Gastrocnemius medialis (tissue), 4 donors: ENCODE results near the gene STON1.

Source experiments
- POLR2A ChIP-seq, 2 donors: fragments of 450-650 bp; IDR thresholded peaks; one replicate each; pipeline ENCODE4 v1.6.1; 2017; ENCODE audit warnings: antibody characterized with exemption in 2 of 2, mild to moderate bottlenecking in 2 of 2, moderate library complexity in 2 of 2
- TF ChIP-seq, protein P1 (sequence below), 5 experiments: fragments of 450-650 bp in 3 of 5; fragments of 200-600 bp in 2 of 5; sonication (generic) in 2 of 5; IDR thresholded peaks in 4 of 5; conservative IDR thresholded peaks in 1 of 5; 1 replicate in 4 of 5; 2 replicates in 1 of 5; pipeline ENCODE4 v1.5.1; 2016 to 2019; ENCODE audit warnings: antibody characterized with exemption in 5 of 5, mild to moderate bottlenecking in 3 of 5, moderate library complexity in 3 of 5

DNA sequence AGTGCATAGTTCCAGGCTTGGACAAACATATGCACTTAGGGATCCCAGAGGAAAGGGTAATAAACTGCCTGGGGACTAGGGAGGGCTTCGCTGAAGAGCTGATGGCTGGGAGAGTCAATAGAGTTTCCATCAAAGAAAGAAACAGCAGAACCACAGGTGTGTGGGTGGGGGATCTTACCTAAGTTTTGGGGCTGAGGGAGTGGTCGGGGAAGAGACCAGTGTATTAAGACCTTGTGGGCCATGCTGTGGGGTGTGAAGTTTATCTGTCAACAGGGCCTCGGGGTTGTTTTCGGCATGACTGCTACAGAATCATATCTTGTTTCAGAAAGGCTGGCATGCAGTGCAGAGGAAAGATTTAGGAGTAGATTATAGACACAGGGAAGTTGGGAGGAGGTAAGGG, 56.5 kb downstream of the STON1 start:
- TF ChIP-seq POLR2A (IDR thresholded peaks at IDR 0.05): no peak
- TF ChIP-seq, protein P1, sequence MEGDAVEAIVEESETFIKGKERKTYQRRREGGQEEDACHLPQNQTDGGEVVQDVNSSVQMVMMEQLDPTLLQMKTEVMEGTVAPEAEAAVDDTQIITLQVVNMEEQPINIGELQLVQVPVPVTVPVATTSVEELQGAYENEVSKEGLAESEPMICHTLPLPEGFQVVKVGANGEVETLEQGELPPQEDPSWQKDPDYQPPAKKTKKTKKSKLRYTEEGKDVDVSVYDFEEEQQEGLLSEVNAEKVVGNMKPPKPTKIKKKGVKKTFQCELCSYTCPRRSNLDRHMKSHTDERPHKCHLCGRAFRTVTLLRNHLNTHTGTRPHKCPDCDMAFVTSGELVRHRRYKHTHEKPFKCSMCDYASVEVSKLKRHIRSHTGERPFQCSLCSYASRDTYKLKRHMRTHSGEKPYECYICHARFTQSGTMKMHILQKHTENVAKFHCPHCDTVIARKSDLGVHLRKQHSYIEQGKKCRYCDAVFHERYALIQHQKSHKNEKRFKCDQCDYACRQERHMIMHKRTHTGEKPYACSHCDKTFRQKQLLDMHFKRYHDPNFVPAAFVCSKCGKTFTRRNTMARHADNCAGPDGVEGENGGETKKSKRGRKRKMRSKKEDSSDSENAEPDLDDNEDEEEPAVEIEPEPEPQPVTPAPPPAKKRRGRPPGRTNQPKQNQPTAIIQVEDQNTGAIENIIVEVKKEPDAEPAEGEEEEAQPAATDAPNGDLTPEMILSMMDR (IDR thresholded peaks at IDR 0.05 in 4 of 5, conservative IDR thresholded peaks at IDR 0.05 in 1 of 5): no peak
